ENCODE measurements around the gene PLSCR4. TPM values are rescaled to one million over a fixed set of nuclear protein-coding genes. Genes with fewer than 3 reads are reported as not detected.
A peak's percentile ranks its signal among the peaks of the same experiment; 100 is the strongest.

The PLSCR4 gene
- total RNA-seq, 1 experiment from 2014 or later, result 3.5 TPM

DNA sequence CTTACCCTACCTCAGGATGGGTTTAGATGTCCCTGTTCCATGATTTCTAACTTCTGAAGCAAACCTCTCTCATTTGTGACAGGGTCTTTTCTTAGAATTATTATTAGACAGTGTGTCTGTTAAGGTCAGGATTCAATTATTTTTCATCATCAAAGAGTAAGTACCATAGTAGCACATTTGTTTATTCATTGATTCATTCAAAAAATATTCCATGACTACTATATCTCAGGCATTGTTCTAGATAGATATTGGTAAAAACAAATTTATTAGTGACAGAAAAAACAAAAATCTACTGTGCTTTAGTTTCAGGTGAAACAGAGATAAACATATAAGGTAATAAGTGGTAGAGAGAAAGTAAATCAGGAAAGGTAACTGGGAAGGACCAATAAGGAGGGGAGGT is 86.4 kb downstream of the PLSCR4 start:
- intact Hi-C loops (cut with micrococcal nuclease; ENCODE audit: unreplicated experiment), result loop anchor here (5.0 kb wide), 1 partner anchor 97 kb away; no protein-coding TSS in a partner anchor
- ChIA-PET CTCF (no interaction called here), POLR2A (no interaction called here)
- DNase-seq (ENCODE audit: low read depth, low spot score) (no peak), ATAC-seq (no peak)
- Histone ChIP-seq H3K27ac (ENCODE audit: low read length) (peak overlapping the region; percentile 99), H3K27me3 (ENCODE audit: control insufficient read depth, insufficient read depth, low read length) (no peaks in the 10 kb centered on the region), H3K36me3 (ENCODE audit: control insufficient read depth, insufficient read depth, low read length) (no peaks in the 10 kb centered on the region), H3K9me3 (ENCODE audit: control insufficient read depth, insufficient read depth, low read depth, low read length) (no peaks in the 10 kb centered on the region), H3K4me3 (ENCODE audit: low read depth in 2 of 2, low read length in 2 of 2) (no peak overlapping the region), H3K4me1 (ENCODE audit: control insufficient read depth, insufficient read depth, low read length) (peaks cover 51% of the 10 kb centered on the region)
- BruUV-seq (replicated peaks), result no TSS peak
- TF ChIP-seq POLR2AphosphoS5 (IDR thresholded peaks at IDR 0.05; ENCODE audit: low read depth, low read length), result no peak
- TF ChIP-seq, protein P1, sequence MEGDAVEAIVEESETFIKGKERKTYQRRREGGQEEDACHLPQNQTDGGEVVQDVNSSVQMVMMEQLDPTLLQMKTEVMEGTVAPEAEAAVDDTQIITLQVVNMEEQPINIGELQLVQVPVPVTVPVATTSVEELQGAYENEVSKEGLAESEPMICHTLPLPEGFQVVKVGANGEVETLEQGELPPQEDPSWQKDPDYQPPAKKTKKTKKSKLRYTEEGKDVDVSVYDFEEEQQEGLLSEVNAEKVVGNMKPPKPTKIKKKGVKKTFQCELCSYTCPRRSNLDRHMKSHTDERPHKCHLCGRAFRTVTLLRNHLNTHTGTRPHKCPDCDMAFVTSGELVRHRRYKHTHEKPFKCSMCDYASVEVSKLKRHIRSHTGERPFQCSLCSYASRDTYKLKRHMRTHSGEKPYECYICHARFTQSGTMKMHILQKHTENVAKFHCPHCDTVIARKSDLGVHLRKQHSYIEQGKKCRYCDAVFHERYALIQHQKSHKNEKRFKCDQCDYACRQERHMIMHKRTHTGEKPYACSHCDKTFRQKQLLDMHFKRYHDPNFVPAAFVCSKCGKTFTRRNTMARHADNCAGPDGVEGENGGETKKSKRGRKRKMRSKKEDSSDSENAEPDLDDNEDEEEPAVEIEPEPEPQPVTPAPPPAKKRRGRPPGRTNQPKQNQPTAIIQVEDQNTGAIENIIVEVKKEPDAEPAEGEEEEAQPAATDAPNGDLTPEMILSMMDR (IDR thresholded peaks at IDR 0.05), result no peak
- no peak for TF ChIP-seq TCF7L2 (IDR thresholded peaks at IDR 0.05; ENCODE audit: low read depth, low read length)
- TF ChIP-seq SIN3A (IDR thresholded peaks at IDR 0.05; ENCODE audit: borderline replicate concordance, insufficient read depth, low read depth, low read length), result no peak
- in situ Hi-C loops (cut with HindIII; ENCODE audit: low pct_unique_long_range_greater_than_20kb, low sequenced_read_pairs), result no loop called here

DNA sequence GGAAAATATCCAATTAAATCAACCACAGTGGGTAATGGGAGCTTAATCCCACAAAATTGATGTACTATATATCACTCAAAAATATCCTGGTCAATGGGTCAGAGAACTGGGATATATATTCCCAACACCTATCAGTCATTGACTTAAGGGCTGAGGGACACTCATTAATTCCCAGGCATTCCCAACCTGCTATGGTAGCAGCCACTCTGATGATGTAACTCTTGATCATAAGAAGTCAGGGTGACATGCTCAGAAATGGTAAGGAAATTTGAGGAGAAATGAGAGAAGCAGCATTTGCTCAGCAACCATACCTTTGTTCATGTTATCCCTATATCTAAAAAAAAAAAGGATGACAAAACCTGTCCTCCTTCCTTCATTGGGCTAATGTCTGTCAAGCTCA is 86.8 kb downstream of the PLSCR4 start:
- intact Hi-C loops (cut with micrococcal nuclease; ENCODE audit: unreplicated experiment) (loop anchor here (5.0 kb wide), 1 partner anchor 97 kb away; no protein-coding TSS in a partner anchor), in situ Hi-C loops (cut with HindIII; ENCODE audit: low pct_unique_long_range_greater_than_20kb, low sequenced_read_pairs) (no loop called here)
- ATAC-seq (no peak), DNase-seq (ENCODE audit: low read depth, low spot score) (no peak)
- Histone ChIP-seq H3K27me3 (ENCODE audit: control insufficient read depth, insufficient read depth, low read length) (no peaks in the 10 kb centered on the region), H3K4me3 (ENCODE audit: low read depth in 2 of 2, low read length in 2 of 2) (no peak overlapping the region), H3K9me3 (ENCODE audit: control insufficient read depth, insufficient read depth, low read depth, low read length) (no peaks in the 10 kb centered on the region), H3K4me1 (ENCODE audit: control insufficient read depth, insufficient read depth, low read length) (peaks cover 54% of the 10 kb centered on the region), H3K27ac (ENCODE audit: low read length) (peak overlapping the region; percentile 99), H3K36me3 (ENCODE audit: control insufficient read depth, insufficient read depth, low read length) (no peaks in the 10 kb centered on the region; the same call in 1 of the 2 replicates)
- TF ChIP-seq, protein P1 (IDR thresholded peaks at IDR 0.05), result no peak
- TF ChIP-seq TCF7L2 (IDR thresholded peaks at IDR 0.05; ENCODE audit: low read depth, low read length) (no peak), SIN3A (IDR thresholded peaks at IDR 0.05; ENCODE audit: borderline replicate concordance, insufficient read depth, low read depth, low read length) (no peak), POLR2AphosphoS5 (IDR thresholded peaks at IDR 0.05; ENCODE audit: low read depth, low read length) (no peak)
- TF ChIP-seq, protein P2, sequence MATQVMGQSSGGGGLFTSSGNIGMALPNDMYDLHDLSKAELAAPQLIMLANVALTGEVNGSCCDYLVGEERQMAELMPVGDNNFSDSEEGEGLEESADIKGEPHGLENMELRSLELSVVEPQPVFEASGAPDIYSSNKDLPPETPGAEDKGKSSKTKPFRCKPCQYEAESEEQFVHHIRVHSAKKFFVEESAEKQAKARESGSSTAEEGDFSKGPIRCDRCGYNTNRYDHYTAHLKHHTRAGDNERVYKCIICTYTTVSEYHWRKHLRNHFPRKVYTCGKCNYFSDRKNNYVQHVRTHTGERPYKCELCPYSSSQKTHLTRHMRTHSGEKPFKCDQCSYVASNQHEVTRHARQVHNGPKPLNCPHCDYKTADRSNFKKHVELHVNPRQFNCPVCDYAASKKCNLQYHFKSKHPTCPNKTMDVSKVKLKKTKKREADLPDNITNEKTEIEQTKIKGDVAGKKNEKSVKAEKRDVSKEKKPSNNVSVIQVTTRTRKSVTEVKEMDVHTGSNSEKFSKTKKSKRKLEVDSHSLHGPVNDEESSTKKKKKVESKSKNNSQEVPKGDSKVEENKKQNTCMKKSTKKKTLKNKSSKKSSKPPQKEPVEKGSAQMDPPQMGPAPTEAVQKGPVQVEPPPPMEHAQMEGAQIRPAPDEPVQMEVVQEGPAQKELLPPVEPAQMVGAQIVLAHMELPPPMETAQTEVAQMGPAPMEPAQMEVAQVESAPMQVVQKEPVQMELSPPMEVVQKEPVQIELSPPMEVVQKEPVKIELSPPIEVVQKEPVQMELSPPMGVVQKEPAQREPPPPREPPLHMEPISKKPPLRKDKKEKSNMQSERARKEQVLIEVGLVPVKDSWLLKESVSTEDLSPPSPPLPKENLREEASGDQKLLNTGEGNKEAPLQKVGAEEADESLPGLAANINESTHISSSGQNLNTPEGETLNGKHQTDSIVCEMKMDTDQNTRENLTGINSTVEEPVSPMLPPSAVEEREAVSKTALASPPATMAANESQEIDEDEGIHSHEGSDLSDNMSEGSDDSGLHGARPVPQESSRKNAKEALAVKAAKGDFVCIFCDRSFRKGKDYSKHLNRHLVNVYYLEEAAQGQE (IDR thresholded peaks at IDR 0.05; ENCODE audit: insufficient read depth in 1 of 2, low read depth in 2 of 2, low read length in 1 of 2), result no peak
- CTCF ChIA-PET, result no interaction called here
- no TSS peak for BruUV-seq (replicated peaks)
- POLR2A ChIA-PET, result no interaction called here
